ENCODE data around the gene MYO1B.

Gene MYO1B

GRCh38 chr2:191265311-191266170 lies 20.3 kb downstream of the MYO1B start:
- Histone ChIP-seq H4K20me1 (ENCODE audit: insufficient read depth, low read length, poor library complexity, severe bottlenecking) (peaks cover 14% of the 10 kb centered on the region), H3F3A (ENCODE audit: low read depth) (no peaks in the 10 kb centered on the region), H3K9me3 (ENCODE audit: insufficient read depth, low read depth, low read length) (no peaks in the 10 kb centered on the region), H3K4me1 (ENCODE audit: insufficient read depth, low read length, poor library complexity, severe bottlenecking) (peaks cover 6% of the 10 kb centered on the region), H3K79me2 (ENCODE audit: insufficient read depth, low read length) (peaks cover 92% of the 10 kb centered on the region), H3K9me2 (replicated peaks; ENCODE audit: low read depth, low read length) (no peaks in the 10 kb centered on the region), H2AFZ (ENCODE audit: low read length) (no peak overlapping the region), H3K36me3 (ENCODE audit: insufficient read depth, low read length) (no peaks in the 10 kb centered on the region), H3K4me2 (ENCODE audit: low read depth, low read length, poor library complexity, severe bottlenecking) (no peak overlapping the region), H3K4me3 (ENCODE audit: low read length, poor library complexity, severe bottlenecking) (no peak overlapping the region), H3K27me3 (ENCODE audit: insufficient read depth, low read length, poor library complexity, severe bottlenecking) (no peaks in the 10 kb centered on the region), H3K9ac (ENCODE audit: low read depth, low read length, poor library complexity, severe bottlenecking) (no peak overlapping the region)
- TF ChIP-seq, protein P1, sequence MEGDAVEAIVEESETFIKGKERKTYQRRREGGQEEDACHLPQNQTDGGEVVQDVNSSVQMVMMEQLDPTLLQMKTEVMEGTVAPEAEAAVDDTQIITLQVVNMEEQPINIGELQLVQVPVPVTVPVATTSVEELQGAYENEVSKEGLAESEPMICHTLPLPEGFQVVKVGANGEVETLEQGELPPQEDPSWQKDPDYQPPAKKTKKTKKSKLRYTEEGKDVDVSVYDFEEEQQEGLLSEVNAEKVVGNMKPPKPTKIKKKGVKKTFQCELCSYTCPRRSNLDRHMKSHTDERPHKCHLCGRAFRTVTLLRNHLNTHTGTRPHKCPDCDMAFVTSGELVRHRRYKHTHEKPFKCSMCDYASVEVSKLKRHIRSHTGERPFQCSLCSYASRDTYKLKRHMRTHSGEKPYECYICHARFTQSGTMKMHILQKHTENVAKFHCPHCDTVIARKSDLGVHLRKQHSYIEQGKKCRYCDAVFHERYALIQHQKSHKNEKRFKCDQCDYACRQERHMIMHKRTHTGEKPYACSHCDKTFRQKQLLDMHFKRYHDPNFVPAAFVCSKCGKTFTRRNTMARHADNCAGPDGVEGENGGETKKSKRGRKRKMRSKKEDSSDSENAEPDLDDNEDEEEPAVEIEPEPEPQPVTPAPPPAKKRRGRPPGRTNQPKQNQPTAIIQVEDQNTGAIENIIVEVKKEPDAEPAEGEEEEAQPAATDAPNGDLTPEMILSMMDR (conservative IDR thresholded peaks at IDR 0.05; ENCODE audit: low read length): no peak
- TF ChIP-seq EZH2phosphoT487 (IDR thresholded peaks at IDR 0.05; ENCODE audit: borderline replicate concordance): no peak

DNA sequence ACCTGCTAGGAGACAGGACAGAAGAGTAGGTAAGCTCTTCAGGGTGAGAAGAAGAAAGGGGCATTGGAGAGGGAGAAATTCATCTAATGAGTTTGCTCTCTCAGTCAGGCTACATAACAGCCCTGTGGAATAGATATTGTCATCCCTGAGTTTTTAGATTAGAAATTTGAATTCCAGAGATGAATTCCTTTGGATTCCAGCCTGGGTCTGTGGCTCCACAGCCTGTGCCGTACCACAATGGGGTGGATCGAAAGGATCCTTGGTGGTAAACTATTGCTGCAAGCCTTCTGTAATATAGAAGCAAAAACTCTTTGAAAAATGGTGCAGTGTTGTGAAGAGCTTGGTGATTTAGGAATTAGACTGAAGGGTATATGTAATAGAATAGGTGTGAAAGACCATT lies 21.0 kb downstream of the MYO1B start:
- H3K9me2 ChIP-seq (replicated peaks; ENCODE audit: low read depth, low read length): no peaks in the 10 kb centered on the region
- H3K9me3 ChIP-seq (ENCODE audit: insufficient read depth, low read depth, low read length): no peaks in the 10 kb centered on the region
- H3K4me3 ChIP-seq (ENCODE audit: low read length, poor library complexity, severe bottlenecking): no peak overlapping the region
- peaks cover 10% of the 10 kb centered on the region for H4K20me1 ChIP-seq (ENCODE audit: insufficient read depth, low read length, poor library complexity, severe bottlenecking)
- H3K36me3 ChIP-seq (ENCODE audit: insufficient read depth, low read length): no peaks in the 10 kb centered on the region
- H3F3A ChIP-seq (ENCODE audit: low read depth): no peaks in the 10 kb centered on the region
- H2AFZ ChIP-seq (ENCODE audit: low read length): no peak overlapping the region
- H3K79me2 ChIP-seq (ENCODE audit: insufficient read depth, low read length): peaks cover 92% of the 10 kb centered on the region
- H3K27me3 ChIP-seq (ENCODE audit: insufficient read depth, low read length, poor library complexity, severe bottlenecking): no peaks in the 10 kb centered on the region
- TF ChIP-seq, protein P1 (conservative IDR thresholded peaks at IDR 0.05; ENCODE audit: low read length): no peak
- no peak overlapping the region for H3K9ac ChIP-seq (ENCODE audit: low read depth, low read length, poor library complexity, severe bottlenecking)
- peaks cover 6% of the 10 kb centered on the region for H3K4me1 ChIP-seq (ENCODE audit: insufficient read depth, low read length, poor library complexity, severe bottlenecking)
- no peak overlapping the region for H3K4me2 ChIP-seq (ENCODE audit: low read depth, low read length, poor library complexity, severe bottlenecking)

DNA sequence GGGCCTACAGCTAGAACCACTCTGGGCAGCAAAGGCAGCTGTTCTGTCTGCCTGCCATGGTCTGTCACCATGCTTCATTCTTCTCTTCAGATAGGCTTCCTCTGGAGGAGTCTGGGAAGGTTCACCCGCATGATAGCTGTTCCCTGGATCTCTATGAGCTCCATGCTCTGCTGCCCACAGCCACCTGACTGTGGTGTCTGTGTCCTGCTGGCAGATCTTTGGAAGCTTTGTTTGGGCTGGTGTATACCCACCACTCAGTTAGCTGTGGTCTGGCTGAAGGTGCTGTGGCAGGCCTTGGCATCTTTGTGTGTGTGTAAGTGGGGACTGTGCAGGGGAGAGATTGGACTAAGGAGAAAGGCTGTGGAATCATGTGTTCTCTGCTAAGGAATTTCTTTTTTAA lies 23.4 kb downstream of the MYO1B start:
- H3K4me3 ChIP-seq (ENCODE audit: low read length, poor library complexity, severe bottlenecking): no peak overlapping the region
- TF ChIP-seq, protein P1 (conservative IDR thresholded peaks at IDR 0.05; ENCODE audit: low read length): no peak
- no peak for TF ChIP-seq EZH2phosphoT487 (IDR thresholded peaks at IDR 0.05; ENCODE audit: borderline replicate concordance)
- H3K9me3 ChIP-seq (ENCODE audit: insufficient read depth, low read depth, low read length): no peaks in the 10 kb centered on the region
- H3K9ac ChIP-seq (ENCODE audit: low read depth, low read length, poor library complexity, severe bottlenecking): no peak overlapping the region
- no peaks in the 10 kb centered on the region for H3K36me3 ChIP-seq (ENCODE audit: insufficient read depth, low read length)
- no peak overlapping the region for H2AFZ ChIP-seq (ENCODE audit: low read length)
- H3K9me2 ChIP-seq (replicated peaks; ENCODE audit: low read depth, low read length): no peaks in the 10 kb centered on the region
- H3K79me2 ChIP-seq (ENCODE audit: insufficient read depth, low read length): peaks cover 82% of the 10 kb centered on the region
- H3K4me2 ChIP-seq (ENCODE audit: low read depth, low read length, poor library complexity, severe bottlenecking): no peak overlapping the region
- no peaks in the 10 kb centered on the region for H3F3A ChIP-seq (ENCODE audit: low read depth)
- no peaks in the 10 kb centered on the region for H3K4me1 ChIP-seq (ENCODE audit: insufficient read depth, low read length, poor library complexity, severe bottlenecking)
- no peaks in the 10 kb centered on the region for H3K27me3 ChIP-seq (ENCODE audit: insufficient read depth, low read length, poor library complexity, severe bottlenecking)
- H4K20me1 ChIP-seq (ENCODE audit: insufficient read depth, low read length, poor library complexity, severe bottlenecking): peaks cover 2% of the 10 kb centered on the region

All from Loucy (cell line).